Neuronal stem cell (in vitro differentiated cells): ENCODE data around the gene MSRB2.

Experiments
- DNase-seq: peaks from one replicate; pipeline ENCODE4 v3.0.0-alpha.2; 2013; ENCODE audit warnings: low spot score
- H2AFZ ChIP-seq: one replicate; pipeline ENCODE4 v1.6.1; 2013; ENCODE audit warnings: mild to moderate bottlenecking, low read length, inconsistent platforms
- H2AK5ac ChIP-seq: 2 replicates; pipeline ENCODE4 v1.6.1; 2013; ENCODE audit warnings: low read depth, mild to moderate bottlenecking, inconsistent platforms, low read length, moderate library complexity, mixed read lengths
- H2BK120ac ChIP-seq: 2 replicates; pipeline ENCODE4 v1.6.1; 2013; ENCODE audit warnings: low read depth, mild to moderate bottlenecking, inconsistent platforms, low read length, moderate library complexity, mixed read lengths
- H2BK12ac ChIP-seq: one replicate; pipeline ENCODE4 v1.6.1; 2013; ENCODE audit warnings: low read length, inconsistent platforms
- H2BK15ac ChIP-seq: 2 replicates; pipeline ENCODE4 v1.6.1; 2013; ENCODE audit warnings: mild to moderate bottlenecking, low read length, inconsistent platforms, mixed read lengths
- H2BK5ac ChIP-seq: one replicate; pipeline ENCODE4 v1.6.1; 2013; ENCODE audit warnings: inconsistent platforms, mild to moderate bottlenecking, low read length, moderate library complexity
- H3K14ac ChIP-seq: one replicate; pipeline ENCODE4 v1.6.1; 2013; ENCODE audit warnings: low read length, inconsistent platforms
- H3K18ac ChIP-seq: 2 replicates; pipeline ENCODE4 v1.6.1; 2013; ENCODE audit warnings: low read length, inconsistent platforms
- H3K23ac ChIP-seq: 2 replicates; pipeline ENCODE4 v1.6.1; 2013; ENCODE audit warnings: low read depth, mild to moderate bottlenecking, mixed read lengths, low read length, inconsistent platforms; ENCODE audit not compliant: poor library complexity
- H3K27ac ChIP-seq: replicated peaks from 3 replicates; pipeline ENCODE4 v1.5.1; 2013; ENCODE audit warnings: low read length, inconsistent platforms
- H3K27me3 ChIP-seq, 3 experiments: 2 replicates each; pipeline ENCODE4 v1.6.1; 2013; ENCODE audit warnings: low read length in 3 of 3, mild to moderate bottlenecking in 2 of 3, inconsistent platforms in 1 of 3, low read depth in 1 of 3, mixed read lengths in 1 of 3, moderate library complexity in 1 of 3; ENCODE audit not compliant: control insufficient read depth in 3 of 3, insufficient read depth in 3 of 3
- H3K36me3 ChIP-seq, 2 donors: replicated peaks in 1 of 2; 2 replicates each; pipeline ENCODE4 v1.6.1; 2013; ENCODE audit warnings: low read length in 2 of 2; ENCODE audit not compliant: control insufficient read depth in 2 of 2, insufficient read depth in 2 of 2
- H3K4ac ChIP-seq: 2 replicates; pipeline ENCODE4 v1.6.1; 2013; ENCODE audit warnings: inconsistent platforms, mild to moderate bottlenecking, low read length, moderate library complexity
- H3K4me1 ChIP-seq, 2 donors: 1 replicate in 1 of 2; 2 replicates in 1 of 2; pipeline ENCODE4 v1.6.1; 2013; ENCODE audit warnings: low read length in 2 of 2, low read depth in 1 of 2; ENCODE audit not compliant: control insufficient read depth in 2 of 2, insufficient read depth in 1 of 2
- H3K4me2 ChIP-seq: one replicate; pipeline ENCODE4 v1.6.1; 2013; ENCODE audit warnings: mild to moderate bottlenecking, low read length, inconsistent platforms; ENCODE audit not compliant: insufficient read depth, poor library complexity, severe bottlenecking
- H3K4me3 ChIP-seq, 2 donors: 2 replicates each; pipeline ENCODE4 v1.5.1; 2013; ENCODE audit warnings: low read length in 2 of 2, mild to moderate bottlenecking in 2 of 2, inconsistent platforms in 1 of 2, moderate library complexity in 1 of 2
- H3K79me1 ChIP-seq: one replicate; pipeline ENCODE4 v1.6.1; 2013; ENCODE audit warnings: low read depth, mild to moderate bottlenecking, inconsistent platforms, low read length, moderate library complexity
- H3K9ac ChIP-seq: one replicate; pipeline ENCODE4 v1.6.1; 2013; ENCODE audit warnings: mild to moderate bottlenecking, low read depth, low read length, inconsistent platforms; ENCODE audit not compliant: poor library complexity
- H3K9me3 ChIP-seq, 2 donors: replicated peaks in 1 of 2; 2 replicates each; pipeline versions ENCODE3 to v1.6.1; 2013; ENCODE audit warnings: low read length in 2 of 2, mild to moderate bottlenecking in 2 of 2, inconsistent platforms in 1 of 2, low read depth in 1 of 2, mixed read lengths in 1 of 2, moderate library complexity in 1 of 2; ENCODE audit not compliant: control insufficient read depth in 2 of 2, insufficient read depth in 1 of 2
- H4K8ac ChIP-seq: one replicate; pipeline ENCODE4 v1.6.1; 2013; ENCODE audit warnings: low read depth, mild to moderate bottlenecking, inconsistent platforms, low read length, moderate library complexity
- H4K91ac ChIP-seq: one replicate; pipeline ENCODE4 v1.6.1; 2013; ENCODE audit warnings: low read length, low read depth, mild to moderate bottlenecking, inconsistent platforms; ENCODE audit not compliant: poor library complexity
- WGBS, 2 donors: extraction: QIAGEN DNeasy Blood & Tissue Kit; methylation state at CpG; one replicate each; pipeline ENCODE4 v1.1.7; 2013; ENCODE audit warnings: missing lambda C conversion rate in 2 of 2, mixed read lengths in 1 of 2; ENCODE audit not compliant: insufficient read length in 2 of 2, insufficient replicate concordance in 1 of 2; ENCODE audit errors: extremely low coverage in 2 of 2; 5-methylcytosine and 5-hydroxymethylcytosine counted together

Gene MSRB2

DNA sequence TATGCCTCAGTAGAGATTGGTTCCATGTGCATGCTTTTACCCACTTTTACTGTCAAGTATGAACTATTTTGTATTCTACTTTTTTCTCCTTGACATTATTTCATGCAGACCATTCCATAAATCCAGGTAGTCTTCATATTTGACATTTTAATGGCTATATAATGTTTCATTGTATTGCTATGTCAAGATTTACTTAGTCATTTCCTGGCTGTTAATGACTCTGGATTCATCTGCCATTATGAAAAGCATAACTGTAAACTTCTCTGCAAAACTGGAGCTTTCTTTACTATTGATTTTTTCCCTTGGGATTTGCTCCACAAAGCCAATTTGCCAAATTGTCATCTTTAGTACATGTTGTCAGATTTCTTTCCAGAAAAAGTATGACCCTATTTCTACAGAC lies 6.8 kb upstream of the MSRB2 start:
- H3K36me3 ChIP-seq = no peaks in the 10 kb centered on the region
- no peak overlapping the region for H3K4me2 ChIP-seq
- H2BK5ac ChIP-seq = no peak overlapping the region
- H2BK12ac ChIP-seq = no peak overlapping the region
- no peaks in the 10 kb centered on the region for H3K9me3 ChIP-seq
- no peaks in the 10 kb centered on the region for H3K79me1 ChIP-seq
- DNase-seq = no peak
- H3K27ac ChIP-seq = no peak overlapping the region
- H3K23ac ChIP-seq = no peak overlapping the region
- H2AFZ ChIP-seq = no peak overlapping the region
- H2AK5ac ChIP-seq = no peak overlapping the region
- H3K4me3 ChIP-seq = no peak overlapping the region
- no peaks in the 10 kb centered on the region for H3K4me1 ChIP-seq
- H3K27me3 ChIP-seq = no peaks in the 10 kb centered on the region
- H3K14ac ChIP-seq = no peak overlapping the region
- no peak overlapping the region for H3K9ac ChIP-seq
- no peak overlapping the region for H4K8ac ChIP-seq
- H2BK120ac ChIP-seq = no peak overlapping the region
- H3K4ac ChIP-seq = no peak overlapping the region
- H3K18ac ChIP-seq = no peak overlapping the region
- no peak overlapping the region for H4K91ac ChIP-seq
- H2BK15ac ChIP-seq = no peak overlapping the region

GRCh38 chr10:23094786-23095403 lies 484 bp upstream of the MSRB2 start:
- no peak overlapping the region for H2BK120ac ChIP-seq
- H3K79me1 ChIP-seq = peaks cover 5% of the 10 kb centered on the region
- H2AK5ac ChIP-seq = no peak overlapping the region
- DNase-seq = no peak
- H3K23ac ChIP-seq = no peak overlapping the region
- no peak overlapping the region for H2BK5ac ChIP-seq
- H3K4me1 ChIP-seq = peaks cover 7 to 8% of the 10 kb centered on the region in 2 donors
- H3K36me3 ChIP-seq = no peaks in the 10 kb centered on the region
- H4K8ac ChIP-seq = no peak overlapping the region
- H3K9me3 ChIP-seq = peaks cover 3 to 6% of the 10 kb centered on the region in 2 donors
- H3K18ac ChIP-seq = no peak overlapping the region
- no CpG with 5 or more reads among the region's 8 CpGs for WGBS, 2 donors
- peak overlapping the region; percentile 87 for H2AFZ ChIP-seq
- peak overlapping the region; percentile 2 for H3K27ac ChIP-seq
- no peak overlapping the region for H2BK12ac ChIP-seq
- H3K9ac ChIP-seq = no peak overlapping the region
- H3K4me3 ChIP-seq = no peak overlapping the region
- H3K4ac ChIP-seq = no peak overlapping the region
- H3K14ac ChIP-seq = no peak overlapping the region
- H3K4me2 ChIP-seq = no peak overlapping the region
- H4K91ac ChIP-seq = no peak overlapping the region
- H2BK15ac ChIP-seq = no peak overlapping the region
- peaks cover 0 to 2% (median 0%) of the 10 kb centered on the region in 3 experiments for H3K27me3 ChIP-seq

DNA sequence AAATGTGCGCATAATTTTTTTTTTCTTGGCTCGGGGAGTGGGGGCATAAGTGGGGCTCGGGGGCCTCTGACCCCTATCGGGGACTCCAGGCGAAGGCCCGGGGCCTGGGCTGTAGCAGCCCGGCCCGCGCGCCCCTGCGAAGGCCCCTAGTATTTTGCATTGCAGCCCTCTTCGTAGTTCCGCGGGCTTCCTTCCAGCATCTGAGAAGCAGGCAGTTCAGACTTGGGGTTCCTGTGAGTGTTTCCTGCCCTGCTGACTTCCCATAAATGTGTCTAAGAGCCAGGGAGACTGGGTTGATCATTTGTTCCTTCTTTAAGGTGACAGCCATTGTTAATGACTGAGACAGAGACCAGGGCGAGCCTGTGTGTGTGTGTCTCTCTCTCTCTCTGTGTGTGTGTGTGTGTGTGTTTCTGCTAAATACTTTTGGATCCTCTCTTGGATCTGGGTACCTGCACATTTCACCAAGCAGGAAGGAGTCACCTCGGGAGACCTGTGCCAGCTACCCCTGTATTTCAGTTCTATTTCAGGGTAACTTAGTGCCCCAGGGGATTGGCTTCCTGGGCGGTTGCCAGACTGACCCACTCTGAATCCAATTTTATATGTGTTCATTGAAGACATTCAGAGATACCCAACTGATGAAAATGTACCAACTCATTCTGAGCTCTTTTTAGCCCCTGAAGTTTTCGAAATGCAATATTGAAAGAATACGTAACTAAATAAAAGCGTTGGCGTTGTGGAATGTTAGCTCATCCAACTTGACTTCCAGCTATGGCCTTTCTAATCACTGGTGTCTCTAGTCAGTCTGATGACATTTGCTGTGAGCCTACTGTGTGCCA lies 805 bp downstream of the MSRB2 start:
- Histone ChIP-seq H3K9ac (peak overlapping the region; percentile 72), H2AK5ac (no peak overlapping the region), H3K27me3 (peaks cover 0 to 2% (median 0%) of the 10 kb centered on the region in 3 experiments), H3K14ac (no peak overlapping the region), H3K18ac (peak overlapping the region; percentile 95), H3K4me3 (peak overlapping the region; percentile 66 to 82), H3K79me1 (peaks cover 5% of the 10 kb centered on the region), H4K8ac (no peak overlapping the region), H3K23ac (no peak overlapping the region), H2BK12ac (no peak overlapping the region), H2BK15ac (peak overlapping the region; percentile 16), H3K4ac (no peak overlapping the region), H3K4me2 (peak overlapping the region; percentile 62), H2BK5ac (peak overlapping the region; percentile 32), H4K91ac (no peak overlapping the region), H3K36me3 (no peaks in the 10 kb centered on the region), H3K4me1 (peaks cover 7 to 8% of the 10 kb centered on the region in 2 donors), H3K27ac (no peak overlapping the region), H2AFZ (peak overlapping the region; percentile 87), H3K9me3 (peaks cover 3 to 6% of the 10 kb centered on the region in 2 donors), H2BK120ac (no peak overlapping the region)
- DNase-seq = peak; percentile 24
- WGBS, 2 donors = no CpG with 5 or more reads among the region's 21 CpGs

- no peak overlapping the region for H2BK12ac ChIP-seq
- H3K9me3 ChIP-seq = peaks cover 3 to 6% of the 10 kb centered on the region in 2 donors
- no peak overlapping the region for H4K8ac ChIP-seq
- peaks cover 5% of the 10 kb centered on the region for H3K79me1 ChIP-seq
- no peak overlapping the region for H4K91ac ChIP-seq
- H3K4ac ChIP-seq = no peak overlapping the region
- H3K4me1 ChIP-seq = peaks cover 7 to 8% of the 10 kb centered on the region in 2 donors
- H2BK120ac ChIP-seq = no peak overlapping the region
- WGBS, 2 donors = no CpG with 5 or more reads among the region's 8 CpGs
- no peak overlapping the region for H2BK5ac ChIP-seq
- H3K27ac ChIP-seq = no peak overlapping the region
- H3K23ac ChIP-seq = no peak overlapping the region
- no peak overlapping the region for H3K18ac ChIP-seq
- no peak overlapping the region for H3K4me2 ChIP-seq
- no peak overlapping the region for H3K9ac ChIP-seq
- H3K36me3 ChIP-seq = no peaks in the 10 kb centered on the region
- no peak overlapping the region for H3K14ac ChIP-seq
- H2AFZ ChIP-seq = no peak overlapping the region
- no peak overlapping the region for H2BK15ac ChIP-seq
- no peak for DNase-seq
- H3K27me3 ChIP-seq = peaks cover 0 to 2% (median 0%) of the 10 kb centered on the region in 3 experiments
- no peak overlapping the region for H2AK5ac ChIP-seq
- H3K4me3 ChIP-seq = peak overlapping the region in 1 of 2 donors; percentile 66
These were observed 1.6 kb downstream of the MSRB2 start for GRCh38 chr10:23096802-23097549.
